Measurements from ENCODE around the gene PPY.
"Not testable (repeated sequence)": the region's sequence is repeated elsewhere in the genome, so short reads cannot be mapped to it uniquely, and the experiment has no call there.

The PPY gene

GRCh38 chr17:43901861-43902589 lies 40.3 kb downstream of the PPY start:
- no peak for DNase-seq

GRCh38 chr17:43900858-43901754 lies 41.2 kb downstream of the PPY start:
- no peak for DNase-seq

- peak; percentile 86 for DNase-seq
These were observed 42.0 kb downstream of the PPY start for GRCh38 chr17:43900183-43900857.

- no peak for DNase-seq
These were observed 43.8 kb downstream of the PPY start for GRCh38 chr17:43898446-43898845.

GRCh38 chr17:43897831-43898230 lies 44.4 kb downstream of the PPY start:
- no peak for DNase-seq

GRCh38 chr17:43894494-43894893 lies 47.8 kb downstream of the PPY start:
- DNase-seq = not testable (repeated sequence)

- no peak for DNase-seq
These were observed 49.7 kb downstream of the PPY start for GRCh38 chr17:43892647-43892952.

GRCh38 chr17:43891851-43892646 lies 50.2 kb downstream of the PPY start:
- no peak for DNase-seq

Measured in stimulated activated CD4-positive, alpha-beta T cell treated with anti-CD3 and anti-CD28 coated beads, Interleukin-4, amount 100 ng/mL, for 24 hours (primary cell).